GM10847 (cell line): ENCODE data around the gene RPL13A.
A peak's percentile ranks its signal among the peaks of the same experiment; 100 is the strongest.

Experiments
- POLR2A ChIP-seq: IDR thresholded peaks from 2 replicates; pipeline ENCODE4 v1.6.1; 2011; ENCODE audit not compliant: insufficient read length; ENCODE audit errors: extremely low read depth

RPL13A gene

DNA sequence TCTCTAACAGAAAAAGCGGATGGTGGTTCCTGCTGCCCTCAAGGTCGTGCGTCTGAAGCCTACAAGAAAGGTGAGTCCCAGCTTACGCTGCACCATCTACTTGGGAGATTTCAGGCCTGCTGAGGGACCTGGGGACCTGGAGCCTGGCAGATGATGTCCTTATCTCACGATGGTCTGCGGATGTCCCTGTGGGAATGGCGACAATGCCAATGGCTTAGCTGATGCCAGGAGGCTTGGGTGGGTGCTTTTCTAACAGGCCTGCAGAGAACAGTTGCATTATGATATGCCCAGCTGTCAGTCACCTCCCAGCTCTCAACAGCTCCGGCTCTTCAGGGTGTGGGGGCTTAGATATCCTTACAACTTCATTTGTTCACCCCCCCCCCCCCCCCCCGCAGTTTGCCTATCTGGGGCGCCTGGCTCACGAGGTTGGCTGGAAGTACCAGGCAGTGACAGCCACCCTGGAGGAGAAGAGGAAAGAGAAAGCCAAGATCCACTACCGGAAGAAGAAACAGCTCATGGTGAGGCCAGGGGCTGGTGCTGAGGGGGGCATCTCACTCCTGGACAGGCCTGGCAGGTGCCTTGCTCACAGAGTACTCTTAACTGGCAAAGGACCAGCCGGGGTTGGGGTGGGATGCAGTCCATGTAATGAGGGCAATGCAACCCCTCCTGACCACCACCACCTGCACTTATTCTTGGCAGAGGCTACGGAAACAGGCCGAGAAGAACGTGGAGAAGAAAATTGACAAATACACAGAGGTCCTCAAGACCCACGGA is 3.8 kb downstream of the RPL13A start:
- no peak for TF ChIP-seq POLR2A

GRCh38 chr19:49491804-49492572 is 4.6 kb downstream of the RPL13A start:
- no peak for TF ChIP-seq POLR2A

DNA sequence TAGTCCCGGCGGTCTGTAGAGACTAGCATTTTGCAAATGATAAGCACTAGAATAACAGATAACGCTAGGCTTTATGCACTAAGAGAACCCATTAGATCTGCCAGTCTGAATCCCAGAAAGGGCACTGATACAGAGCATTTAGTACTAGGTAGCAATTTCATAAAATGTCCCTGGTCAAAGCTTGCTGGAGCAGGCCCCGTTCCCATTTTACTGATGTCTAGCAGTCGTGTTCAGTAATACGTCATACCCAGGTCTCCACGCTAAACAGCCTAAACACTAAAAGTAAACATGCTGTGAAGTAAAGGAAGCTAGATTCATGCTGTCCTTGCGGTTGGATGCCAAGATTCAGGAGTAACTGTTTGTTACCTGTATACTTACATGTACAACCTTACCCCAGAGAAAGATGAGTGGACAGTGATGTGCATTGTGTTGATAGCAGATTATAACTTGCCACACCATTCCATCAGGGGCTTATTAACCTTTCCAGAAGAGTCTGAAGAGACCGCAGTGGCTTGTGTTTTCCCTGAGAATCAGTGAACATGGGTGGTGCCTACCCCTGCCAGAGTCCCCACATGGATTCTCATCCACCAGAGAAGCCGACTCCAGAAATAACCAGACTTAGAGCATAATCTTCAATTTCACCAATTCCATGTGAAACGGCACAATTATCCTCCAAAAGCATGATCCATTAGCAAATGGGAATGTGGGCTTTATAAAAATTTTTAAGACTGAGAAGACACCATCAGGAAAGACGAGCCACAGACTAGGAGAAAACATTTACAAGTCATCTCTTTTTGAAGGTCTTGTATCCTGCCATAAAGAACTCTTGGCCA is 5.4 kb downstream of the RPL13A start:
- TF ChIP-seq POLR2A, result peak; percentile 44

GRCh38 chr19:49496574-49497008 is 9.2 kb downstream of the RPL13A start:
- no peak for TF ChIP-seq POLR2A

DNA sequence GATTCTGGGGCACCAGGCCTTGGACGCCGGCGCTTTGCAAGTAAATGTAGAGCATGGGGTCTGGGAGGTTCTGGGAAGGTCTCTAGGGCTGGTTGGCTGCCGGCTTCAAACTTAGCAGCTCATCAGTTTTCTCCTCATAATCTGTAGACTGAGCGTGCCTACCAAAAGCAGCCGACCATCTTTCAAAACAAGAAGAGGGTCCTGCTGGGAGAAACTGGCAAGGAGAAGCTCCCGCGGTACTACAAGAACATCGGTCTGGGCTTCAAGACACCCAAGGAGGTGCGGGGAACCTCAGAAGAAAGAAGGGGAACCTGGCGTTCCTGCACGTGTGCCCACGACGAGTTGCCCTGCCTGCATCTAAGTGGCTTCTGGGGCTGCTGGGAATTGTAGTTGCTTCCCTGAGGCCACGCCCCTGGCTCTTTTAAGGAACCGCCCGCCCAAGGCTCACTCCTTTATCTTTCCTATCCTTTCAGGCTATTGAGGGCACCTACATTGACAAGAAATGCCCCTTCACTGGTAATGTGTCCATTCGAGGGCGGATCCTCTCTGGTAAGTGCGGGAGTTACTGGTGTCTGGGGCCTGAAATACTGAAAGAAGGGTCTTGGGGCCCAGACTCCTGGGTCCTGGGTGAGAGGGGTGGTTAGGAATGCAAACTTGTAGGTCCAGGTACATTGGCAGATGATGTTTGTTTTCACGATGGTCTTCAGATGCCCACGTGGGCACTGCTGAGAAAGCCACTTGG is 9.8 kb downstream of the RPL13A start:
- no peak for TF ChIP-seq POLR2A

DNA sequence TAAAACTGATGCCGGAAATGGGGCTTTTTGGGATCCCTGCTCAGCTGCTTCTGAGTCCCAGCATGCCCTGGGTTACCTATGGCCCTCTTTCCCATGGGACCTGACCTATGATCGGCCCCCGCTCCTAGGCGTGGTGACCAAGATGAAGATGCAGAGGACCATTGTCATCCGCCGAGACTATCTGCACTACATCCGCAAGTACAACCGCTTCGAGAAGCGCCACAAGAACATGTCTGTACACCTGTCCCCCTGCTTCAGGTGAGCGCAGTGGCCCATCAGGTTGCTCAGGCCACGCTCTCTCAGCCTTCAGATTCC is 10.3 kb downstream of the RPL13A start:
- no peak for TF ChIP-seq POLR2A

GRCh38 chr19:49498475-49498874 is 11.1 kb downstream of the RPL13A start:
- TF ChIP-seq POLR2A, result no peak

DNA sequence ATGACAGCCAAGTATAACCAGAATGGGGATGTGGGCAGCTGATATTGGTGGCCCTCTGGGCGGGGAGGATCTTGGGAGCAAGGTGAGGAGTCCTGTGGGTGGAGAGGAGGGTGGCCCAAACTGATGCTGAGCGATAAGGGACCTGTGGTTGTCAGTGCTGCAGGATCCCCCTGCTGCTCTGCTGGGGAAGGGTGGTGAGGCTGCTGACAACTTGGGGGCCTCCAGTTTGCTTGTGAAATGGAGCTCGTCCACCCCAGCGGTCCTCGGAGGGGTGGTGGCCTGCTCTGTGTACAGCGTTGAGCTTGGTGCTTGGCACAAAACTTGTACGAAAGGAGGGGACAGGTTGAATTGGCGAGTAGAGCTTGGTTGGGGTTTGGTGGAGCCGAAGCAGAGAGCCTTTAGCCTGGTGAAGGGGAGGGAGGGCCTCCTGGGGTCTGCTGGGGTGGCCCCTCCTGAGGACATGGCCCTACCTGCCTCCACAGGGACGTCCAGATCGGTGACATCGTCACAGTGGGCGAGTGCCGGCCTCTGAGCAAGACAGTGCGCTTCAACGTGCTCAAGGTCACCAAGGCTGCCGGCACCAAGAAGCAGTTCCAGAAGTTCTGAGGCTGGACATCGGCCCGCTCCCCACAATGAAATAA is 11.7 kb downstream of the RPL13A start:
- TF ChIP-seq POLR2A, result no peak

DNA sequence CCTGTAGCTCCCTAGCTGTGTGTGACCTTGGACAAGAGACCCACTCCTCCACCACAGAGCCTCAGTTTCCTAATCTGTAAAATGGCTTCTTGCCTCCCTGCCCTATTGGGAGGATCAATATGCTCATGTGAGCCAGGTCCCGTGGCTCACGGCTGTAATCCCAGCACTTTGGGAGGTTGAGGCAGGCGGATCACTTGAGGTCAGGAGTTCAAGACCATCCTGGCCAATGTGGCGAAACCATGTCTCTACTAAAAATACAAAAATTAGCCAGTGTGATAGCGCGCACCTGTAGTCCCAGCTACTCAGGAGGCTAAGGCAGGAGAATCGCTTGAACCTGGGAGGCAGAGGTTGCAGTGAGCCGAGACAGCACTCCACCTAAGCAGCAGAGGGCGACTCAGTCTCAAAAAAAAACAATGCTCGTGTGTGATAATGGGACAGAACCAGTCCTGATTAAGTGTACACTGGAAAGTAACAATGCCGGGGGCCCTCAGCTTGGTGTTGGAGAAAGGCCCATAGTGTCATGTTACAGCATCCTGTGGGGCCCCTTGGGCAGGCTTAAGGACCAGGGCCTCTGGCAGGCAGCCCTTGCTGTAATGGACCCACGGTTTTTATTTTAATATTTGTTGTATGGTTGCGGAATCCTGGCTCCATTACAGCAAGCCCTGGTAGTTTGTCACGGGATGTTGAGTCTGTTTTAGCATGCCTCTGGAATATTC is 15.6 kb downstream of the RPL13A start:
- no peak for TF ChIP-seq POLR2A

- no peak for TF ChIP-seq POLR2A
Observed at GRCh38 chr19:49503582-49503962, 16.2 kb downstream of the RPL13A start.

- no peak for TF ChIP-seq POLR2A
Observed at GRCh38 chr19:49506575-49507105, 19.2 kb downstream of the RPL13A start.

- TF ChIP-seq POLR2A, result no peak
Observed at GRCh38 chr19:49507803-49508494, 20.5 kb downstream of the RPL13A start.
